GM12874 (cell line): Measurements from ENCODE around the gene DNAJB14.

ENCODE experiments used
- CTCF ChIP-seq: IDR thresholded peaks from 2 replicates; pipeline ENCODE4 v1.5.1; 2011; ENCODE audit warnings: low read depth, mild to moderate bottlenecking, control low read depth, low read length, moderate library complexity; ENCODE audit not compliant: insufficient read depth

The DNAJB14 gene

DNA sequence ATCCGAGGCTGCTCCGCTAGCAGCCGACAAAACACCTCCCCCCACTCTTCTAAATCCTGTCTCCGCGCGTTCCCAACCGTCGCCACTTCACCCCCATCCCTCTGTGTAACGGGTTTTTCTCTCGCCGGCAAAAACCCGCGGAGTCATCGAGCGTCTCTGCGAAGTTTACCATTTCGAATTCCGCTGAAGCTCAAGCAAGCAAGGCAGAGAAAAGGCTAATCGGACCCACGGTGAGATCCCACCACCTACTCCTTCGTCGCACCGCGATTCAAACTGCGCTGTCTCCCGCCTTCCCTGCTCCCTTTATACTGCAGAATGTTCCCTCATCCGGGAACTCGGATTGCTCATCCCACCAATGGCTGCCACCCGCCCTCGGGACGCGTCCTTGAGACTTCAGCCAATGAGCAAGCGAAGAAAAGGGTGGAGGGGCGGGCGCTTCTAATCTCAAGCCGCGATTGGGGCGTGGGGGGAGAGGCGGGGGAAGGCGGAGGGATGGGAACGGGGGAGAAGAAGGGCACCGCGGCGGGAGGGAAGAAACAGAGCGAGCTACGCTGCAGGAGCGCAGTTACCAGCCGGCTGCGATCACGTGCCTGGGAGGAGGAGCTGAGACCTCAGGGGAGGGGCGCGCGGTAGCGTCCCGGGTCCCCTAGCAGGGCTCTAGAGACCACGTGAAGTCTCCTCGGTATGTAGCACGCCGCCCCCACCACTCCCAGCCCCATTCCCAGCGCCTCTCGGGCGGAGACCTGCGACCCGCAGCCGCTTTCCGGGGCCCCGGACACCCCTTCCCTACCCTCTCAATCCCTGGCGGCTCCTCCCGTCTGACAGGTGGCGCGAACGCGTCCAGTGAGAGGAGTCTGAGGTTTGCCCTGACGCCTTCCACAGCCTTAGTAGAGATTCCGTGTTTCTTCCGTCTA is 3.8 kb upstream of the DNAJB14 start, which contains the start of gene H2AZ1:
Gene H2AZ1 (minus strand): TSS at position 277 of the 914 bp plus-strand sequence. CDS start 105 bp downstream, at position 172.
- TF ChIP-seq CTCF: no peak

- TF ChIP-seq CTCF: peak; percentile 85
Measured at GRCh38 chr4:99949034-99949998, 2.9 kb upstream of the DNAJB14 start.

GRCh38 chr4:99947608-99948007 is 1.2 kb upstream of the DNAJB14 start:
- TF ChIP-seq CTCF: no peak

- no peak for TF ChIP-seq CTCF
Measured at GRCh38 chr4:99947190-99947578, 766 bp upstream of the DNAJB14 start.

DNA sequence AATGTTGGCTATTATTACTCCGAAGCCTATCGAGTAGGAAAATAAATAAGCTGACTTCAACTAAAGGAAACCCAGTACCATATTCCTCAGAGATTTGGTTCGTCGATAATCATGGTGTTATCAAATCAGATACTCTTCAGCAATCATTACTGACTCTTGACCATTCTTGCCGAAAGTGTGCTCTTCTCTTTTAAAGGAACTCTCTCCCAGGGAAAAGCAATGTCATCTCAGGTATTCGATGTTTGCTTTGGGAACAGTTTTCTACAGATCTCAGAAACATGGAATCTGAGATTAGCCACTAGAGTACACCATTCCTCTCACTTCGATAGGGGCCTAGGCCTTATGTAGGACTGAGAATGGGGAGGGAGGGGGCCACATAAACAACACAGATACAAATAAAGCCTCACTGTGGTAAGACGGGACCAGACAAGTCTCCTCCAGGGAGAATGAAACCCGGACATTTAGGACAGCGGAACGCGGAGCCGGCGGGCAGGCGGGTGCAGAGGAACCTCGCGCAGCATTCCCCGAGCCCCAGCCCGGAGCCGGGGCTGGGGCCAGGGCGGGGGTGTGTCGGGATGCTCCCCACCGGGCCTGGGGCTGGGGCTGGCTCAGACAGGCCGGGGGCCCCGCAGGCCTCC is 581 bp downstream of the DNAJB14 start:
- TF ChIP-seq CTCF: no peak

DNA sequence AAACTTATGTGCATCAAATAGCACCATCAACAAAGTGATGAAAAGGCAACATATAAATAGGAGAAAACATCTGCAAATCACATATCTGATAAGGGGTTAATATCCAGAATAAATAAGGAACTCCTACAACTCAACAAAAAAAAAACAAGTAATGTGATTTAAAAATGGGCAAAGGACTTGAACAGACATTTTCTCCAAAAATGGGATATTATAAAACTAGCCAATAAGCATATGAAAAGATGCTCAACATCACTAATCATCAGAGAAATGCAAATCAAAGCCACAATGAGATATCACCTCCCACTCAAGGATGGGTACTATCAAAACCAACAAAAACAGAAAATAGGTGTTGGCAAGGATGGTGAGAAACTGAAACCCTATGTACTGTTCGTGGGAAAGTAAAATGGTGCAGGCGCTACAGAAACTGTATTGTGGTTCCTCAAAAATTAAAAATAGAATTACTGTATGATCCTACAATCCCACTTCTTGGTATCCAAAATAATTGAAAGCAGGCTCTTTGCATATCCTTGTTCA is 2.4 kb downstream of the DNAJB14 start:
- no peak for TF ChIP-seq CTCF
